NCI-H2227 treated with DMSO at 0.1 percent for 48 hours (cell line): Measurements from ENCODE around the gene NUDT17.

Experiments
- DNase-seq: peaks from one replicate; lab custom pipeline; 2025; lab: John Stamatoyannopoulos, UW

Gene NUDT17

DNA sequence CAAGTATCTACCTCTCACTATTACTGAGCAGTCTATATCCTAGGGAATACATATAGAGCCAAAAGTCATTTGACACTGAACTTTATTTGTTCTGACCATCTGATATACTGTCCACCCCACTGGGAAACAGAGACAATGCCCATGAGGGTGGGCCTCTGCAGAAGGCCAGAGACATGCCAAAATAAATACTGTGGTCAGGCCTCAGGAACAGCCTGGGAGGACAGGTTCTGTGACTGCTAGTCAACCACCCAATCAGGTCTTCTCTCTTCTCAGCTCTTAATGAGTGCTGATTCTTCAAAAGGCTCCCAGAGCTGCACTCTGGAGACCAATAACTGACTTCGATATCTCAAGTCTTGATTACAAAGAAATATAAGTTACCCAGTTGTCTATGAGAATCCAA, 45.7 kb downstream of the NUDT17 start:
- DNase-seq, result no peak

DNA sequence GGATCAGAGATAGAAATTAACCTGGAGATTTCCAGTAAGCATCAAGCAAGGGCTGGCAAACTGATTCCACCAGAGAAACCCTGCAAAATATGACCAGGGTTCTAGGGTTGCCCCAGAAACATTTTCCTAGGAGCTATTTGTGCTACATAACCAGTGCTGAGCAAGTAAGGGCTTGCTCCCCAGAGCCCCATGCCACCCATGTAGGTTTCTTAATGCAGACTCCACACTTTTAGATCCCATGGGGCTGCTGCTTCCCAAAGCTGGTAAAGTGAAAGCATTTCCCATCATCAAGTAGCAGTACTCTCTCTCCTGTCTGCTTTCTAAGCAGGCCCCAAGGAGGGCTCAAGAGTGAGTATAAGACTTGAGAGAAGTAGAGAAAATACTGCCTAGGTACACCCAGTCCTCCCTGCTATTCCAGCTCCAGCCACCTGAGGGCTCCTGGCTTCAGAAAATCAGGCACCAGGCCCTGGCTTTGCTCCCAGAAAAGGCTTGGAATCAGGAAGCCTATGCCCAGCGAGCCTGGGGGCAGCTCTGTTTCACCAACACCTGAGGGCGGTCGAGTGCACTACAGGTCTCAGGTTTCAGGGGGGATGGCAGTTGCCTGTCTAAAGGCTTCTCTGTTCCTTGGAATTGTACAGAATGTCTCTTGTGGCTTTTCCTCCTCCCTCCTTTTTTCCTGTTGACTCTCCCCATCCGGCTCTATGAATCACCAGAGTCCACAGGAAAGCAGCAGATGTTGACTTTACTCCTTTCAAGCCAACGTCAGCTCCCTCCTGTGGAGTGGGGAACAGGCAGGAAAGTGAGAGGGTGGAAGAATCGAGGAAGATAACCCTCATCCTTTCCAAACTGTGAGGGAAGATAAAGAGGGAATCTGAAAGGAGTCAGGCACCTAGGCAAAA, 46.4 kb downstream of the NUDT17 start:
- DNase-seq, result peak; percentile 94

DNA sequence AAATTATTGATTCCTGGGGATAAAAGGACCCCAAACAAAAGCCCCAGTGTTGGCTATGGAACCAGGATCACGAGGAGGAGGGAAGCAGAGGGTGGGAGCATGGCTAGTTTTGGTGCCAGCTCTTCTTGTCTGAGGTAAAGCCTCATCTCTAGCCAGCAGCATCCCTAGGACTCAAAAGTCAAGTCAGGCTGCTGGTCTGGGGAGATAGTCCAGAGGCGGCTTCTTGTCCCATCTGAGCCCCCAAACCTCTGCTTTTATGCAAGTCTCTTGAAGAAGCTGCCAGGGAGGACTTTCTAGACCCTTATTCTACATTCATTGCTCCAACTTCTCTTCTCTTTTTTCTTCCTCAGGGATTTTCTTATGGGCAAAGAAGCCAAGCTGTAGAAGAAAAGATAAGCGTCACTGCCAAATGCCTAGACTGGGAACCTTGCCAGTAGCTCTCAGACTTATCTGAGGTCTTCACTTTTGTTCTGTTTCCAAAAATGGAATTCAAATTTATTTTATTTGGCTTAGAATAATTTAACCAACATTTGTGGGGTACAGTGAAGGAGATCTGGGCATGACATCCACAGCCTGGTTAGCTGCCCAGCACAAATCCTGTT, 47.2 kb downstream of the NUDT17 start:
- DNase-seq, result no peak

DNA sequence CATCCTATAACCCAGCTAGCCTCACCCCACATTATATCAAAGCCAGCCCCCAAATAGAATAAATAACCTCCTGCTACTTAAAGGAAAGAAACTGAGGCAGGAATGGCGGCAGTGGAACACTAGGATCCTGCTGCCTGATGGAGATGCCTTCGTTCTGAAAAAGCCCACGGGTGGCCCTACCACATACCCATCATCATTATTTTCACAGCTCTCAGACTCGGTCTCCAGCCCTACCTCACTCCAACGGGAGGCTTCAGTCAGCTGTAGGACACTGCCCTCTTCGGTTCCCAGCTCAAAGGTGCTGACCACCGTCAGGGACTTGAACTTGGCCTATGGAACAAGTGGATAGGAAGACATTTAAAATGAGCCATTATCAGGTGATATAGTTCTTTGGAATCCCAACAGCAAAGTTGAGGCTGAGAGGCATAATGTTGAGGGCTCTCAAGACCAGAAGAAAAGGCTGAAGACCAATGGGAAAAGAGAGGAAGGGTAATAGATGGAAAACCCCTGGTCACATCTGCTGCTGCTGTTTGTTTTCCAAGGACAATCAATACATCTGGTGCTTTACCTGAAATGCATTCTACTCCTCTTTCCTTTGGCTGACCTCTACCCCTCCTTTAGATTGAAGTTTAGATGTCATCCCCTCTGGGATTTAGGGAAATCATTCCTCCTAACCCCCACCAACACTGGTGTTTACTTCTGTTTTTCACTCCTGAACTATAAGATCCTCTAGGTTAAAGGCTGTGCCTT, 48.1 kb downstream of the NUDT17 start:
- no peak for DNase-seq

DNA sequence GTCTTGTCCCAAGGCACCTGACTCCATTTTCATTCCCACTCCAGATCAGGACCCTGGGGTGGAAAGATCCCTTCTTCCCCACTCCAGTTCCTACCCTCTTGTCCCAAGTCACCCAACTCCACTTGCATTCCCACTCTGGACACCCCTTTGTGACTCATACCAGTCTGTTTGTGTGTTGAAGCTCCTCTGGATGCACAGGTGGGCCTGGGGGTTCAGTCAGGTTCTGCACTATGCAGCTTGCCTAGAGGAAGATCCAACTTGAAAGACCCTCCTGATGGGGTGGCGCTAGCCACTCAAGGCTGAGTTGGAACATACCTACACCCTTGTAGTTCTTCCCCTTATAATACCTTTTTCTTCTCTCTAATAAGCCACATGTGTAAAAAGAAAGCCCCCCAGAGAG, 50.0 kb downstream of the NUDT17 start:
- DNase-seq, result no peak

DNA sequence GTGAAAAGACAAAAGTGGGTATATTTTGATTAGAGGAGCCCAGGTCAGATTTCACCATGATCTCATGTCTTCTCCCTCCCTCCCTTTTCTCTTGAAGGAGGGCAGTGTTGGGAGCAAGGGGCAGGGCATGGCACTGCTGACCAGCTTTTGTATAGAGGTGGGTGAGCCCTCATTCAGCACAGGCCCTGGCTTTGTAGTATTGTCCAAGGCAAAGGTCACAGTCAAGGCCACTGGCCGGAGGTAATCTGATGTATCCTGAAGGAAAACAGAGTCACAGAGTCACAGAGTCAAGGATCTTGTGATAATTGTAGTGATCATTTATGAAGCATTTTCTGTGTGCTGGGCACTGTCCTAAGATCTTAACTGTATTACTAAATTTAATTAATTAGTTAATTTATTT, 52.5 kb downstream of the NUDT17 start:
- no peak for DNase-seq
